AG04450 (cell line): Measurements from ENCODE around the gene TCEA2. TPM values are rescaled to one million over a fixed set of nuclear protein-coding genes. Genes with fewer than 3 reads are reported as not detected.

ENCODE experiments used
- CTCF ChIA-PET: fragments of 300-600, 350-600 bp; formaldehyde crosslinking; extraction: SDS; loops from one replicate; lab custom pipeline; 2022; ENCODE audit warnings: antibody characterized with exemption, inconsistent platforms; lab: Charles Lee
- POLR2A ChIA-PET: fragments of 350-600 bp; formaldehyde crosslinking; extraction: SDS; loops from one replicate; lab custom pipeline; 2021; ENCODE audit warnings: antibody characterized with exemption, inconsistent platforms; lab: Yijun Ruan, JAX
- DNase-seq: peaks from one replicate; pipeline ENCODE4 v3.0.0-alpha.2; 2011; ENCODE audit warnings: low read depth, low spot score
- H3K27ac ChIP-seq: one replicate; pipeline ENCODE4 v1.5.1; 2012; ENCODE audit warnings: low read depth, low read length, control low read depth
- H3K27me3 ChIP-seq: one replicate; pipeline ENCODE4 v1.6.0; 2012; ENCODE audit warnings: low read length; ENCODE audit not compliant: control insufficient read depth, insufficient read depth
- H3K4me3 ChIP-seq: 2 replicates; pipeline ENCODE4 v1.5.1; 2011; ENCODE audit warnings: mild to moderate bottlenecking, low read depth, low read length, control low read depth
- H3K9me3 ChIP-seq: 2 replicates; pipeline ENCODE4 v1.5.1; 2012; ENCODE audit warnings: low read length; ENCODE audit not compliant: control insufficient read depth, insufficient read depth
- polyA plus RNA-seq: library from polyadenylated mRNA; depleted of rRNA; stranded (reverse); fragments of >200 nt; gene quantifications from 2 replicates; pipeline ENCODE4 v1.2.3, GENCODE V29; 2011
- TF ChIP-seq, protein P1 (sequence below): IDR thresholded peaks from 2 replicates; pipeline ENCODE4 v1.5.1; 2011; ENCODE audit warnings: low read depth, low read length, control low read depth, inconsistent platforms

TCEA2 gene
- polyA plus RNA-seq, 1 experiment, result 12.8 TPM

DNA sequence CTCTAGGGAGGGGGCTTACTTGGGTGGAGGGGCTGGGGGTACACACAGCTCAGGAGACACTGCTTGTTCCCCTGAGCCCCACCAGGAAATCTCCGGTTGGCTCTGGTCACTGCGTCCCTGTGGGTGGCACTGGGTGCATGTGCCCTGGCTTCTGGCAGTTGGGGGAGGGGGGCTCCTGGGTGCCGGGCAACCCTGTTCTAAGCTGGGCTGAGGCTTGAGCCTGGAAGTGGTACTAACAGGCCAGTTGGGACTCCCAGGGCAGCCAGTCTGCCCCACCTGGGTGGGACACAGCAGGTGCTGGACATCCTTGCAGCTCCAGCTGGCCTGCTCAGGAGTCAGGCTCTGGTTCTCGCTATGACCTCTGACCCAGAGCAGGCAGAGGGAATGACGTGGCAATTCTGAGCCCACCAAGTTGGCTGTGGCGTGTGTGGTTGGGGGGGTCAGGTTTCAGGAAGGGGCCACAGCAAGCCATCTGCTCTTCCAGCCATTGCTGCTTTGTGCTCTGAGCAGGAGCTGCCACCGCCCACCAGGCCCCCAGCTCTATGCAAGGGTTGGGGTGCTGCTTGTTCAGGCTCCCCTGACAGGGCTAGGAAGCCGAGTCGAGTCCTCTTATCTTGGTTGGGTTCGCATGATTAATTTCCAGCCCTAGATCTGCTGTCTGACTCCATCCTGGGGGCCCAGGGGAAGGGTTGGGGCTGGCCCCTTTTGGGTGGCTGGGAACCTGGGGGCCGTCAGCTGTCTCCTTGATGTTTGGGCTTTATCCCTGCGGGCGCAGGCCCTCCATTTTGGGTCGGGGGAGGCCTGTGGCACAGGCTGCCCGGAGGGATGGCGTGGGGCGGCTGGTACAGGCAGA lies 26.4 kb upstream of the TCEA2 start:
- CTCF ChIA-PET, result interaction anchor here (3.6 kb wide), 1 partner anchor 85 kb away, joined by 31 read pairs; no protein-coding TSS in a partner anchor
- Histone ChIP-seq H3K9me3 (no peaks in the 10 kb centered on the region; the same call in 1 of the 2 replicates), H3K27me3 (peaks cover 37% of the 10 kb centered on the region), H3K27ac (no peak overlapping the region), H3K4me3 (no peak overlapping the region)
- TF ChIP-seq, protein P1, sequence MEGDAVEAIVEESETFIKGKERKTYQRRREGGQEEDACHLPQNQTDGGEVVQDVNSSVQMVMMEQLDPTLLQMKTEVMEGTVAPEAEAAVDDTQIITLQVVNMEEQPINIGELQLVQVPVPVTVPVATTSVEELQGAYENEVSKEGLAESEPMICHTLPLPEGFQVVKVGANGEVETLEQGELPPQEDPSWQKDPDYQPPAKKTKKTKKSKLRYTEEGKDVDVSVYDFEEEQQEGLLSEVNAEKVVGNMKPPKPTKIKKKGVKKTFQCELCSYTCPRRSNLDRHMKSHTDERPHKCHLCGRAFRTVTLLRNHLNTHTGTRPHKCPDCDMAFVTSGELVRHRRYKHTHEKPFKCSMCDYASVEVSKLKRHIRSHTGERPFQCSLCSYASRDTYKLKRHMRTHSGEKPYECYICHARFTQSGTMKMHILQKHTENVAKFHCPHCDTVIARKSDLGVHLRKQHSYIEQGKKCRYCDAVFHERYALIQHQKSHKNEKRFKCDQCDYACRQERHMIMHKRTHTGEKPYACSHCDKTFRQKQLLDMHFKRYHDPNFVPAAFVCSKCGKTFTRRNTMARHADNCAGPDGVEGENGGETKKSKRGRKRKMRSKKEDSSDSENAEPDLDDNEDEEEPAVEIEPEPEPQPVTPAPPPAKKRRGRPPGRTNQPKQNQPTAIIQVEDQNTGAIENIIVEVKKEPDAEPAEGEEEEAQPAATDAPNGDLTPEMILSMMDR, result no peak
- POLR2A ChIA-PET, result interaction anchor here (0.6 kb wide), 1 partner anchor 454 kb away, joined by 3 read pairs; no protein-coding TSS in a partner anchor
- DNase-seq, result no peak

DNA sequence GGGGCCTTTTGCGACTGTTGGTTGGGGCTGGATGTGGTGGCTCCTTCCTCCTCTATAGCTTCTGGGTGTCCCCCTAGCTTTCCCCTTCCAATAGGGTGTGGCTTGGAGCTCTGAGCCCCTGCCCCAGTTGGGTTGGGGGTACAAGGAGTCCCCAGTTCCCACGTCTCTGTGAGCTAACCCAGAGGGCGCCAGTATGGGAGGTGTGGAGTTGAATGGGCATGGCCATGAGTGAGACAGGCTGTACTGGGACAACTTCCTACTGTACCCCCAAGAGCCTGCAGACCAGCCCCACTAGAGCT lies 25.9 kb upstream of the TCEA2 start:
- TF ChIP-seq, protein P1, result no peak
- POLR2A ChIA-PET, result interaction anchor here (0.6 kb wide), 1 partner anchor 455 kb away, joined by 3 read pairs; no protein-coding TSS in a partner anchor
- peaks cover 43% of the 10 kb centered on the region for H3K27me3 ChIP-seq
- H3K27ac ChIP-seq, result no peak overlapping the region
- no peak for DNase-seq
- no peak overlapping the region for H3K4me3 ChIP-seq
- CTCF ChIA-PET, result interaction anchor here (3.6 kb wide), 1 partner anchor 84 kb away, joined by 31 read pairs; no protein-coding TSS in a partner anchor
- no peaks in the 10 kb centered on the region; the same call in 1 of the 2 replicates for H3K9me3 ChIP-seq

DNA sequence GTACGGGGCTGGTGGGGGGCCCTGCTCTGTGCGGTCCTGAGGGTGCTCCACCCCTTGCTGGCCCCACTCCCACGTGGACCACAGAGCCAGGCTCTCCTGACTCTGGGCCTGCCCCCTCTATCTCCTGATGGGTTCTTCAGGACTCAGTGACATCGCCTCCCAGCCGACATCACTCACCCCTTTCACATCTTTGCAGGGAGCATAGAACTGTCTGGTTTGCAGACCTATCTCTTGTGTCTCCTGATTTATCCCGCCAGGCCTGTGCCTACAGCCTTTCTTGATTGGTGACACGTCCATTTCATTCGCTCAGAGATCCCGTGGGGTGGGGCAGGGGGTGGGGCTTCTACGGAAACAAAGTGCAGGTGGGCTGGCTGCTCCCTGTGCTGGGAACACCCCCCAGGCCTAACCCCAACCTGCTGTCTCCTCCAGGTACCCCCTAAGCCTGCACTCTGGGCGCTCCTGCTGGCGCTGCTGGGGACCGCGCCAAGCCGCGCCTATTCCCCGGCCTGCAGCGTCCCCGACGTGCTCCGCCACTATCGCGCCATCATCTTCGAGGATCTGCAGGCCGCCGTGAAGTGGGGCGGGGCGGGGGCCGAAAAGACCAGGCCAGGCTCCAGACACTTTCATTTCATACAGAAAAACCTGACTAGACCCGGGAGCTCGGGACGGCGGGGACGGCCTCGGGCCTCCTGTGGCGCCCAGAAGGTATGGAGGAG lies 25.3 kb upstream of the TCEA2 start:
- Histone ChIP-seq H3K9me3 (no peaks in the 10 kb centered on the region; the same call in 1 of the 2 replicates), H3K4me3 (no peak overlapping the region), H3K27me3 (peaks cover 46% of the 10 kb centered on the region), H3K27ac (no peak overlapping the region)
- TF ChIP-seq, protein P1, result no peak
- CTCF ChIA-PET, result interaction anchor here (0.9 to 3.6 kb wide), 5 partner anchors 20 to 84 kb away, joined by 3 to 31 read pairs (median 4); no protein-coding TSS in a partner anchor
- POLR2A ChIA-PET, result interaction anchor here (0.6 to 0.7 kb wide), 2 partner anchors 27 to 455 kb away, joined by 3 to 4 read pairs; no protein-coding TSS in a partner anchor
- DNase-seq, result no peak

DNA sequence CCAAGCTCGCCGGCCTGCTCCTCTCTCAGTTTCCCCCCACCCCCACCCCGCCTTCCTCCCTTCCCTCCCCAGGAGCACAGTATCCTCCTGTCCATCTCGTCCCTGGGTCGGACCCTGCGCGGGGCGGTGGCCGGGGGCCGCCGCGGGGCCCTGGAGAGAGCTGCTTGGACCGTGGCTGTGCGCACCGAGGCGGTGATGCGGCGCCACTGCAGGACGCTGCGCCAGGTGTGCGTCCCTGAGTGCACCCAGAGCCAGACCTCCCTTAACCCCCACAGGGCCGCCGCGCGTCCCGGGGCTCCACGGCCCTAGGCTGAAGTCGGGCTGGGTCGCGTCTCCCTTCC lies 24.8 kb upstream of the TCEA2 start:
- H3K4me3 ChIP-seq, result no peak overlapping the region
- peaks cover 50% of the 10 kb centered on the region for H3K27me3 ChIP-seq
- H3K9me3 ChIP-seq, result no peaks in the 10 kb centered on the region
- ChIA-PET POLR2A (interaction anchor here (0.7 to 1.4 kb wide), 3 partner anchors 23 to 28 kb away, joined by 3 to 4 read pairs (median 4); partner anchors contain the start of gene TCEA2), CTCF (interaction anchor here (0.9 to 3.6 kb wide), 9 partner anchors 16 to 83 kb away, joined by 3 to 31 read pairs (median 5); partner anchors contain the start of genes PRPF6 and TCEA2)
- no peak for DNase-seq
- TF ChIP-seq, protein P1, result no peak
- no peak overlapping the region for H3K27ac ChIP-seq
